Muscle layer of colon (tissue), 2 donors: ENCODE results near the gene ENC1.

ENCODE experiments used
- H3K27ac ChIP-seq: one replicate; pipeline ENCODE4 v1.7.0; 2013; ENCODE audit warnings: low read depth, mild to moderate bottlenecking, low read length, moderate library complexity
- H3K27me3 ChIP-seq, 2 donors: one replicate each; pipeline ENCODE4 v1.7.0; 2013; ENCODE audit warnings: low read length in 2 of 2, mild to moderate bottlenecking in 2 of 2; ENCODE audit not compliant: insufficient read depth in 2 of 2, control insufficient read depth in 1 of 2
- H3K36me3 ChIP-seq: one replicate; pipeline ENCODE4 v1.7.0; 2013; ENCODE audit warnings: mild to moderate bottlenecking, low read length; ENCODE audit not compliant: insufficient read depth
- H3K4me1 ChIP-seq: one replicate; pipeline ENCODE4 v1.7.0; 2013; ENCODE audit warnings: mild to moderate bottlenecking, low read length; ENCODE audit not compliant: insufficient read depth
- H3K4me3 ChIP-seq, 2 donors: one replicate each; pipeline ENCODE4 v1.7.0; 2013; ENCODE audit warnings: low read length in 2 of 2, low read depth in 1 of 2, mild to moderate bottlenecking in 1 of 2, moderate library complexity in 1 of 2
- H3K9ac ChIP-seq: one replicate; pipeline ENCODE4 v1.7.0; 2013; ENCODE audit warnings: low read length
- H3K9me3 ChIP-seq: one replicate; pipeline ENCODE4 v1.7.0; 2013; ENCODE audit warnings: mild to moderate bottlenecking, low read length
- donor health status: abdominal sarcoma.
- donor health status: Adenocarcinoma of cecum.

ENC1 gene

DNA sequence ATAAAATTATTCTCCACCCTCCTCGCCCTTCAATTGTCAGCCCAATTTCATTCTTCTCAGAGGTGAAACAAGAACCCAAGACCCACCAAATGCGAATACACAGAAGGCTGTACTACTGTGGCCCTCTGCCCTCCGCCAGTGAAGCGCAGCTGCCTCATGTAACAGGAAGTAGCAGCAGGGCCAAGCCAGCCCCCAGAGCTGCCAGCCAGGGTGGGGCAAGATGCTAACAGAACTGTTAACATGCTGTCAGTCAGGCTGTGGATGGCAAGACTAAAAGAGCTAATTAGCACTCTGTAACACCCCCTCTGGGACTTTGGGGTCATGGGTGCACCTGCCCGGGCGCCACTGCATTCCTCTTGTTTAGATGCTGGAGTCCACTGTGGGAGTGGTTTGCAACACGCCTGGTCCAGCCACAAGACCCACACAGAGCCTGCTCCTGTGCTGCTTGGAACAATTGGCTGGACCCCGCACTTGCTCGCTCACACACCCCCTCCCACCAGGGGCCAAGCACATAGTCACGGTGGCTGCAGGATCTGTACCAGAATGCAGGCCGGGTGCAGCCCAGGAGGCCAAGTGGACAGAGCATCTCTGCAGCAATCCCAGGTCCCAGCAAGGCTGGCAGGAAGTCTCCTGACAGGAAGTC lies 30.0 kb upstream of the ENC1 start:
- H3K27me3 ChIP-seq: no peaks in the 10 kb centered on the region
- no peaks in the 10 kb centered on the region for H3K36me3 ChIP-seq
- no peaks in the 10 kb centered on the region for H3K9me3 ChIP-seq
- H3K4me3 ChIP-seq: no peak overlapping the region
- H3K27ac ChIP-seq: no peak overlapping the region
- H3K9ac ChIP-seq: no peak overlapping the region
- peaks cover 5% of the 10 kb centered on the region for H3K4me1 ChIP-seq

DNA sequence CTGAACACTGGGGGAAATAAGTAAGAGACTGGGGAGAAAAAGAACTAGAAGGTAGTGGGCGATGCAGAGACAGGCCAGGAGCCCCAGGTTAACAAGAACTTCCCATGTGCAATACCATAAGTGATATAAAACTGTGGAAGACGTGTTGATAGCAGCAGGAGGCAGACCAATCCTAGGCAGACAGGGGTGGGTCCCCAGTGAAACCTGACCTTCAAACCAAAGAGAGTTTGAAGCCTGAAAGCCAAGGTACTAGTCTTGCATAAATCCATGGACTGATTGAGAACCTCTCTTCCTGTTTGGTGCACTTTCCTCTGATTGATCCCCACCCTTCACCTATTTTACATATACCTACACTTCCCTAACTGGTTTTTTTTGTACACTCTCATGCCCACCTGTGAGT lies 29.3 kb upstream of the ENC1 start:
- H3K36me3 ChIP-seq: no peaks in the 10 kb centered on the region
- H3K9me3 ChIP-seq: no peaks in the 10 kb centered on the region
- no peak overlapping the region for H3K9ac ChIP-seq
- no peak overlapping the region for H3K27ac ChIP-seq
- no peak overlapping the region for H3K4me3 ChIP-seq
- peaks cover 5% of the 10 kb centered on the region for H3K4me1 ChIP-seq
- H3K27me3 ChIP-seq: no peaks in the 10 kb centered on the region

DNA sequence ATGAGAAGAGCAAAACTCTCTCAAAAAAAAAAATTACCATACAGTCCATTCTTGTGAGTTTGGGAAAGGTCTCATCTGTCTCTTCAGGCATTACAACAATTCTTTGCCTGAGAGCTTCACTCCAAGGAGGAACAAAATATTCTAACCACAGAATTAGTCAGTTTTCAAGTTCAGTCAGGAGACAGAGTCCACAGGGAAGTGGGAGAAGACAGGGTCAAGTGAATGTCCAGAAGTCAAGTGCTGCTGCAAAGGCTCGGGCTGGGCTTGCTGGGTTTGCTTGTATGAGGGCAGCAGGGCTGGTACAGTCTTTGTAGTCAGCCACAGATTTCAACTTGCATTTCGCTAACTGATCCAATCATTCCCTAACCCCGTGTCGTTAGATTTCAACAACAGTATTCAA lies 26.9 kb upstream of the ENC1 start:
- no peaks in the 10 kb centered on the region for H3K9me3 ChIP-seq
- no peaks in the 10 kb centered on the region for H3K36me3 ChIP-seq
- H3K27me3 ChIP-seq: no peaks in the 10 kb centered on the region
- H3K27ac ChIP-seq: no peak overlapping the region
- H3K4me1 ChIP-seq: no peaks in the 10 kb centered on the region
- H3K9ac ChIP-seq: no peak overlapping the region
- no peak overlapping the region for H3K4me3 ChIP-seq

DNA sequence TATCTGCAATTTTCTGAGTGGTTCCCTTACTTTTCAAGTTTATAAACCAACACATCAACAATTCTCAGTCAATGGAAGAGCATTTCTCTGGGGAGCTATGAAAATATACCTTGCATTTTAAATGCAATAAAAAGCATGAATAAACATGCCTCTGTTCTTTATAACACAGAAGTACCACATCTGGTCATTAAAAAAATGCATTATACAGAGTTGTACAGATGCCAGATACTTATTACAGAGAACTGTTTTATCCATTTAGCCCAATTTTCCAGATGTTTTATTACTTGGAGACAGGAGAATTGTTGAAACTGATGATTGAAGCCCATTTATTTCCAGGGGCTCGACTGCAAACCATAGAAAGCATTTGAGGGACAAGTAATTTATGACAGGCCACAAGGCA lies 25.3 kb upstream of the ENC1 start:
- no peaks in the 10 kb centered on the region for H3K36me3 ChIP-seq
- no peaks in the 10 kb centered on the region for H3K4me1 ChIP-seq
- H3K4me3 ChIP-seq: no peak overlapping the region
- H3K9me3 ChIP-seq: no peaks in the 10 kb centered on the region
- no peaks in the 10 kb centered on the region for H3K27me3 ChIP-seq
- no peak overlapping the region for H3K27ac ChIP-seq
- no peak overlapping the region for H3K9ac ChIP-seq

DNA sequence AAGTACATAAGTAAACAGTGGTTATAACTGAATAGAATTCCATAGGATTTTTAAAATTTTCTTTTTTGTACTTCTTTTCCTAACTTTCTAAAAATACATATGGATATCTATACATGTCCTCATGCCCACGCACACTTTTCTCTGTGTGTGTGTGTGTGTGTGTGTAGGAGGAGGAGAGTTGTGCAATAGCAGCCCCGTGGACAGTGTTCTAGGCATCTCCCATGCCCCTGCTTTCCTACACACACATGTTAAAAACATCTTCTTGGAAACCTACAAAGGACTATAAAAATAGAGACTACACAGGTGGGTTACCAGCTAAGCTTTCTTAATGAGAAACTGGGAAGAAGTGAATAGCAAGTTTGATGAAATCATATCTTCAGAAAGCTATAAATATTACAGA lies 24.7 kb upstream of the ENC1 start:
- H3K4me3 ChIP-seq: no peak overlapping the region
- H3K27me3 ChIP-seq: no peaks in the 10 kb centered on the region
- H3K36me3 ChIP-seq: no peaks in the 10 kb centered on the region
- no peak overlapping the region for H3K27ac ChIP-seq
- no peaks in the 10 kb centered on the region for H3K9me3 ChIP-seq
- no peak overlapping the region for H3K9ac ChIP-seq
- H3K4me1 ChIP-seq: no peaks in the 10 kb centered on the region

DNA sequence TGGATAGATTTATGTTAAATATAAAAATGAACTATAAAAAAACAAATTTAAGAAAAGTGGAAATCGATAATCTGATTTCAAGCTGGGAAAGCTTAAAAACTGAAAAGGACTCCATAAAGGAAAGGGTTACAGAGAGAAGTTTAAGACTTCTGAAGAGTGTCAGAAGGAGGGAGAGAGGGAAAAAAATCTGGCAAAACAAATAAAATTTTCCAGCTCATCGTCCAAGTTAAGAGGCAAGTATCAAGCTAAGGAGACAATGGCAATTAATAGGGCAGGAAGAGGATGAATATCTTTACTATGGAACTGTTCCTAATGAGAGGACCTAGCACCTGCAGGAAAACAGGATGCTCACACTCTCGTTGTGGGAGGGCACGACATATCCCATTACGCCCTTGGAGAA lies 24.0 kb upstream of the ENC1 start:
- Histone ChIP-seq H3K4me3 (no peak overlapping the region), H3K9ac (no peak overlapping the region), H3K9me3 (no peaks in the 10 kb centered on the region), H3K4me1 (no peaks in the 10 kb centered on the region), H3K36me3 (no peaks in the 10 kb centered on the region), H3K27me3 (no peaks in the 10 kb centered on the region), H3K27ac (no peak overlapping the region)

DNA sequence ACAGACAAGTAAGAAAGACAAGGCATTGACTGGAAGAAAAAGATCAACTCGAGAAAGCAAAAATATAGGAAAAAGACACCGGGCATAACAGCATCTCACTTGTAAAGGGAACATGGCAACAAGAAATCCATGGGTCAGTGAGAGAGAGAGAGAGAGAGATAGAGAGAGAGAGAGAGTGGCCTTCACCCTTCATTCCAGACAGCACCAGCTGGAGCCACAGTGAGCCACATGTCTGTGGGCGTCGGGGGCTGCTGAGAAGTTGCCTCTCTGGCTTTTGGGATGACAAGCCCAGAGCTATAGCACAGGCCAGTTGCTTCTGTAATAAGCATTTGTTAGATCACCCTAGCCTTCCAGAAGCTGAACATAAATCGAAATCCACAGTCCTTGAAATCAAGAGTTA lies 20.3 kb upstream of the ENC1 start:
- Histone ChIP-seq H3K4me3 (no peak overlapping the region), H3K9ac (no peak overlapping the region), H3K9me3 (no peaks in the 10 kb centered on the region), H3K27ac (no peak overlapping the region), H3K27me3 (no peaks in the 10 kb centered on the region), H3K36me3 (no peaks in the 10 kb centered on the region), H3K4me1 (no peaks in the 10 kb centered on the region)

DNA sequence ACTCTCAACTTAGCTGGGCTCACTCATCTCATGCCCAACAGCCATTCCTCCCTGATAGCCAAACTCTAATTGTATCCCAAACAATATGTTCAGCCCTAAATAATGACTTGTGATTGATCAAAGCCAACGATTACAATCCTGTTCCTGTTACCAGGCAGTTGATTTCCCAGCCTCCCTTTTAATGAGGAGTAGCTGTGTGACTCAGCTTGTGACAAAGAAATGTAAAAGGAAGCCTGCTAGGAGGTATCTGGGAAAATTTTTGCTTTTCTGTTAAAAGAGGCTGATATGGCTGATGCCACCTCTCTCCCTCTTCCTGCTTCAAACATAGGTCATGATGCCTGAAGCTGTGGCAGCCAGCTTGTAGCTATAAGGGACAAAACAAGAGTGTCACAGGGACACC lies 19.6 kb upstream of the ENC1 start:
- Histone ChIP-seq H3K4me1 (no peaks in the 10 kb centered on the region), H3K9ac (no peak overlapping the region), H3K36me3 (no peaks in the 10 kb centered on the region), H3K9me3 (no peaks in the 10 kb centered on the region), H3K27ac (no peak overlapping the region), H3K27me3 (no peaks in the 10 kb centered on the region), H3K4me3 (no peak overlapping the region)

DNA sequence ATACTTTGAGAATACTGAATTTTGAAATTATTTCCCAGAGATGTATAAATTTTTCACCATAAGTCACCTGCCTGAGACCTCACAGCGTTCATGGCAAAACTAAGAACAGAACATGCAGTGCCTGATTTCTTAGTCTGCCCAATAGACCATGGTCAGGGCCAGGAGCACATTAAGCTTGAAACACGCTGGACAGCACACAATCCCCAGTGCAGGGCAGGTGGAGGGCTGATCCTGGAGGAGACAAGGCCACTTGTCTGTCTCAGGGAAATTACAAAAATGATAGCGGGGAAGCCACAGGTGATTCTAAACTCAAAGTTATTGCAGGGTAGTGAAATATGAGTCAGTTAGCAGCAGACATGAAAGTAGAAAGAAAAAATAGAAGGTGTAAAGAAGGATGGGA lies 18.6 kb upstream of the ENC1 start:
- no peak overlapping the region for H3K4me3 ChIP-seq
- no peaks in the 10 kb centered on the region for H3K9me3 ChIP-seq
- no peaks in the 10 kb centered on the region for H3K4me1 ChIP-seq
- H3K27ac ChIP-seq: no peak overlapping the region
- H3K27me3 ChIP-seq: no peaks in the 10 kb centered on the region
- no peaks in the 10 kb centered on the region for H3K36me3 ChIP-seq
- no peak overlapping the region for H3K9ac ChIP-seq

DNA sequence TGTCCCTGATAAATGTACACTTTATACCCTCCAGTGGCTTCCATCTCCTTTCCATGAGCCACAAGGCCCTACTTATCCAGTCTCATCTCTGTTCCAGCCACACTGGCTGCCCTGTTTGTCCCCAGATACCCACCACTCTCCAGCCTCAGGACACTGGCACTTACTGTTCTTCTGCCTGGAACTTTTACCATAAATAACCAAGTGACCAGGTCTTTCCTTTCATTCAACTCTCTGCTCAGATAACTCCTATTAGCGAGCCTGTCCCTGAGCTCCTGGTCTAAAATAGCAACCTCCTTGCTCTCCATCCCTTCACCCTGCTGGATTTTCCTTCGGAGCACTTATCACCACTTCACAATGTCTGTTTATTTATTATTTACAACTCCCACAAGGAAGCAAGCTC lies 16.6 kb upstream of the ENC1 start:
- no peaks in the 10 kb centered on the region for H3K9me3 ChIP-seq
- no peaks in the 10 kb centered on the region for H3K27me3 ChIP-seq
- H3K4me3 ChIP-seq: no peak overlapping the region
- H3K27ac ChIP-seq: no peak overlapping the region
- no peak overlapping the region for H3K9ac ChIP-seq
- no peaks in the 10 kb centered on the region for H3K36me3 ChIP-seq
- no peaks in the 10 kb centered on the region for H3K4me1 ChIP-seq

DNA sequence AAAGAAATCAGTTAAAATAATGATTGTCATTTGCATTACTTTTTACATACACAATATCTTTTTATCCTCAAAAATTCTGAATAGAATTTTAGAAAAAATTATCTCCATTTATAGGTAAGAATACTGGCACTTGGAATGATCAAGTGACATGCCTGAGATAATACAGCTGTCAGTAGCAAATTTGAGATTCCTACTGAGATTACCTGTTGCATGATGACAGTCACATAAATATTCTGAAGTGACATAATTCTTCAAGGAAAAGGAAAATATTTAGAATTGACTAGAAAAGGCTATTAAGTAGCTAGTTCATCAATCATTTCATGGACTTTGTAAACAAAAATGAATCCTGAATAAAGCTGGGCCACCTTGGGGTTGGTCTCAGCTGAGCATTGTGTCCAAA lies 15.2 kb upstream of the ENC1 start:
- no peaks in the 10 kb centered on the region for H3K27me3 ChIP-seq
- no peaks in the 10 kb centered on the region for H3K36me3 ChIP-seq

DNA sequence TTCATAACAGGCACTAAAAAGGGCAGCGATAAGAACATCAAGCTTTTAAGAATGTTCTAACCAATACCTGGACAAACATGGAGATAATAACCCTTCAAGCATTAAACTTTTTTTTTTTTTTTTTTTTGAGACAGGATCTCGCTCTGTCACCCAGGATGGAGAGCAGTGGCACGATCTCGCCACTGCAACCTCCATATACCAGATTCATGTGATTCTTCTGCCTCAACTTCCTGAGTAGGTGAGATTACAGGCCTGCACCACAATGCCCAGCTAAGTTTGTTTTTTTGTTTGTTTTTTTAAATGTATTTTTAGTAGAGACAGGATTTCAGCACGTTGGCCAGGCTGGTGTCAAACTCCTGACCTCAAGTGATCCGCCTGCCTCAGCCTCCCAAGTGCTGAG lies 14.7 kb upstream of the ENC1 start:
- Histone ChIP-seq H3K9me3 (no peaks in the 10 kb centered on the region), H3K27me3 (no peaks in the 10 kb centered on the region), H3K27ac (no peak overlapping the region), H3K4me1 (no peaks in the 10 kb centered on the region), H3K4me3 (no peak overlapping the region), H3K36me3 (no peaks in the 10 kb centered on the region), H3K9ac (no peak overlapping the region)

More for the DNA sequence above, 15.2 kb upstream of the ENC1 start:
- Histone ChIP-seq H3K9ac (no peak overlapping the region), H3K27ac (no peak overlapping the region), H3K4me3 (no peak overlapping the region), H3K9me3 (no peaks in the 10 kb centered on the region), H3K4me1 (no peaks in the 10 kb centered on the region)
